CD4-positive, alpha-beta T cell treated with Interleukin-1 beta for 1 hour (primary cell): ENCODE data around the gene IFNAR2.

Experiments
- DNase-seq, 2 donors: peaks; one replicate each; pipeline ENCODE4 v3.0.0-alpha.2; 2020 to 2022

Gene IFNAR2

GRCh38 chr21:33270986-33271385, 41.2 kb downstream of the IFNAR2 start:
- no peak for DNase-seq

- DNase-seq: no peak
Observed at GRCh38 chr21:33273044-33273443, 43.3 kb downstream of the IFNAR2 start.

GRCh38 chr21:33278721-33279120, 49.0 kb downstream of the IFNAR2 start:
- DNase-seq: no peak

GRCh38 chr21:33279330-33279820, 49.6 kb downstream of the IFNAR2 start:
- DNase-seq: no peak
